Psoas muscle (tissue), 8 donors: ENCODE measurements around the gene F7. TPM values are rescaled to one million over a fixed set of nuclear protein-coding genes. Genes with fewer than 3 reads are reported as not detected.
A peak's percentile ranks its signal among the peaks of the same experiment; 100 is the strongest.

ENCODE experiments used
- ATAC-seq, 4 donors: fragments of 200-7000 bp; cut with Tn5 transposase; one replicate each; pipeline ENCODE4 v1.9.1; 2020; ENCODE audit warnings: moderate library complexity in 3 of 4, mild to moderate bottlenecking in 2 of 4
- DNase-seq, 2 donors: peaks; one replicate each; pipeline ENCODE4 v3.0.0-alpha.2; 2020
- H3K27ac ChIP-seq: fragments of 200-600 bp; one replicate; pipeline ENCODE4 v1.8.0; 2022
- H3K27me3 ChIP-seq, 3 donors: fragments of 200-600 bp in 1 of 3; one replicate each; pipeline versions ENCODE4 v1.6.1 to v1.8.0; 2013 to 2022; ENCODE audit warnings: low read length in 2 of 3, mild to moderate bottlenecking in 2 of 3, moderate library complexity in 1 of 3; ENCODE audit not compliant: insufficient read depth in 3 of 3
- H3K36me3 ChIP-seq, 2 donors: fragments of 200-600 bp in 1 of 2; one replicate each; pipeline versions ENCODE4 v1.6.1 to v1.8.0; 2013 to 2022; ENCODE audit warnings: low read depth in 1 of 2, mild to moderate bottlenecking in 1 of 2, moderate library complexity in 1 of 2; ENCODE audit not compliant: insufficient read depth in 1 of 2
- H3K4me1 ChIP-seq: fragments of 200-600 bp; one replicate; pipeline ENCODE4 v1.8.0; 2022
- H3K4me3 ChIP-seq: fragments of 200-600 bp; one replicate; pipeline ENCODE4 v1.8.0; 2022; ENCODE audit warnings: mild to moderate bottlenecking
- H3K9me3 ChIP-seq: fragments of 200-600 bp; one replicate; pipeline ENCODE4 v1.8.0; 2022
- CTCF ChIP-seq: fragments of 200-600 bp; IDR thresholded peaks from one replicate; pipeline ENCODE4 v1.8.0; 2022; ENCODE audit warnings: antibody characterized with exemption
- WGBS, 3 donors: extraction: QIAGEN DNeasy Blood & Tissue Kit; methylation state at CpG; one replicate each; pipeline versions ENCODE4 v1.1.6 to v1.1.7; 2013; 5-methylcytosine and 5-hydroxymethylcytosine counted together
- intact Hi-C, 2 donors: fragments of 100-400 bp; cut with DNase I; formaldehyde crosslinking; loops; one replicate each; pipeline versions ENCODE4 v1.11.0 to v1.14.2; 2022
- polyA plus RNA-seq, 3 donors: library from polyadenylated mRNA; stranded (reverse); fragments of 200-250 nt; gene quantifications; one replicate each; pipeline ENCODE4 v1.2.3, GENCODE V29; 2013
- total RNA-seq, 4 donors: library from RNA; stranded (reverse); fragmentation: NEBNext Ultra II Directional in 2 of 4; extraction: Animal tissue kit (Norgen Biotek cat#: 25700) in 2 of 4; gene quantifications; one replicate each; pipeline versions ENCODE4 v1.2.1 to v1.2.4, GENCODE V29; 2021 to 2023
- donor health status: healthy with polysubstance abuse.
- donor health status: DM: no; HTN: no; CAD: no; lungs with moderate emphysema.
- donor health status: Bipolar disorder and iron deficiency.
- donor health status: healthy.
- donor health status: DM: yes; HTN: yes; CAD: no.
- donor health status: DM: no; HTN: no; CAD: no.
- donor health status: DM: no; HTN: no; CAD: no.
- donor health status: DM: yes; HTN: yes; CAD: no.

Gene F7
- total and polyA plus RNA-seq, 7 donors = 0.08 to 0.20 (median 0.10) TPM; not detected in 4

DNA sequence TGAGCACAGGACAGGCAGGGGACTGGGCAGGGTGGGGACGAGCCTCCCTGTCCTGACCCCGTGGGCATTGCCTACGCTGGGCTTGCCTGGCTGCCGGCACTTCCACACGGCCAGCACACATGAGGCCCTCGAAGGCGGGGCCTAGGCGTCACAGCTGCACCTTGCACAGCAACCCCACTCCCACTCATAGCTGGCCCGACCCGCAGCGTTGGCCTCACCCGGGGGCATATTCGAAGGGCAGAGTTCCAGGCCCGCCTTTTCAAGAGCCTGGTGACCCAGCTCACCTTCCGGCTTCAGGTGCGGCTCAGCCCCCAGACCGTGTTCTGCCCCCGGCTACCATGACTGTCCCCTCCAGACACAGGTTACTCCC lies 36.0 kb downstream of the F7 start:
- TF ChIP-seq CTCF = no peak
- Histone ChIP-seq H3K9me3 (no peaks in the 10 kb centered on the region), H3K36me3 (no peaks in the 10 kb centered on the region), H3K27me3 (no peaks in the 10 kb centered on the region), H3K27ac (no peak overlapping the region), H3K4me3 (no peak overlapping the region), H3K4me1 (no peaks in the 10 kb centered on the region)
- intact Hi-C loops = loop anchor here in 1 of 2 donors (10.0 kb wide), 1 partner anchor 1677 kb away; no protein-coding TSS in a partner anchor
- no peak for ATAC-seq
- WGBS, 3 donors = 84 to 86% (median 85%) methylated on average over 18 of the region's 18 CpGs
- DNase-seq = no peak

DNA sequence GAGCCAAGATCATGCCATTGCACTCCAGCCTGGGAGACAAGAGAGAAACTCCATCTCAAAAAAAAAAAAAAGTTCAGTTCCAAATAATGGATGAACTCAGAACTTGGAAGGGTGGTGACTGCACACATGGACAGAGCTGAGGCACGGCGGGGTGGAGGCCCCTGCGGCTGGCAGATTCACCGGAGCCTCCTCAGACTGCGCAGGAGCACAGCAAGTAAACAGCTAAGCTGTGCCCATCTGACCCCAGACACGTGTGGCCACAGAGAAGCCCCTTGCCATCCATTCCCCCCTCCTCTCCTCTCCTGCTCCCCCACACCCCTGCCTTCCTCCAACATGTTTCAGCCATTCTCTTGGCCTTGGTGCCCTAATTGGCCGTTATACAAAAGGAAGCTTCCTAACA lies 37.3 kb downstream of the F7 start:
- Histone ChIP-seq H3K27ac (no peak overlapping the region), H3K4me1 (no peaks in the 10 kb centered on the region), H3K27me3 (no peaks in the 10 kb centered on the region), H3K36me3 (no peaks in the 10 kb centered on the region), H3K9me3 (no peaks in the 10 kb centered on the region), H3K4me3 (no peak overlapping the region)
- intact Hi-C loops = loop anchor here in 1 of 2 donors (10.0 kb wide), 1 partner anchor 1678 kb away; no protein-coding TSS in a partner anchor
- no peak for TF ChIP-seq CTCF
- ATAC-seq (no peak), DNase-seq (no peak)
- WGBS, 3 donors = 75 to 81% (median 79%) methylated on average over 7 of the region's 7 CpGs

- 85 to 89% (median 86%) methylated on average over 39 of the region's 39 CpGs for WGBS, 3 donors
- no peaks in the 10 kb centered on the region for H3K27me3 ChIP-seq
- H3K4me3 ChIP-seq = no peak overlapping the region
- DNase-seq (no peak), ATAC-seq (peak in 1 of 4 donors; percentile 12)
- H3K4me1 ChIP-seq = no peaks in the 10 kb centered on the region
- no peaks in the 10 kb centered on the region for H3K9me3 ChIP-seq
- no peak overlapping the region for H3K27ac ChIP-seq
- no peak for TF ChIP-seq CTCF
- H3K36me3 ChIP-seq = no peaks in the 10 kb centered on the region
- intact Hi-C loops = loop anchor here in 1 of 2 donors (10.0 kb wide), 1 partner anchor 1679 kb away; no protein-coding TSS in a partner anchor
Measured at GRCh38 chr13:113143466-113144254, 38.1 kb downstream of the F7 start.

DNA sequence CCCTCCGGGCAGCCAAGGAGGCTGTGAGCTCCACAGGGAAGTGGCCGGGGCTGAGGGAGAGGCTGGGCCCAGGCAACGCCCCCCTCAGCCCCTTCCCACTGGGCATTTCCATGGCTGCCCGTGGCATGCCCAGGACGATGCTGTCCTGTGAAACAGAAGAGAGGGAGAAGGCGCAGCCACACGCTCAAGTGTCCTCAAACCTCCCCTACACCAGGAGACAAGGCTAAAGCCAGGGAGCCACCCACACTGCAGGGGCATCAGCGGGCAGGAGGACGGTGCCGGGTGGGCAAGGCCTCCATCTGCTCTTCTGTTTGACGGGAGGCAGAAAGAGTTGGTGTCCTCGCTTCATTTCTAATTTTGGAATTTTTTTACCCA lies 38.7 kb downstream of the F7 start:
- TF ChIP-seq CTCF = no peak
- DNase-seq (no peak), ATAC-seq (no peak)
- H3K4me3 ChIP-seq = no peak overlapping the region
- H3K27me3 ChIP-seq = no peaks in the 10 kb centered on the region
- H3K9me3 ChIP-seq = no peaks in the 10 kb centered on the region
- H3K36me3 ChIP-seq = no peaks in the 10 kb centered on the region
- no peak overlapping the region for H3K27ac ChIP-seq
- no peaks in the 10 kb centered on the region for H3K4me1 ChIP-seq
- 80 to 88% (median 87%) methylated on average over 12 of the region's 12 CpGs for WGBS, 3 donors
- intact Hi-C loops = loop anchor here in 1 of 2 donors (10.0 kb wide), 1 partner anchor 1679 kb away; no protein-coding TSS in a partner anchor
